ENCODE data around the gene DBF4B. TPM values are rescaled to one million over a fixed set of nuclear protein-coding genes. Genes with fewer than 3 reads are reported as not detected.

DBF4B gene
- total and polyA plus RNA-seq, 2 of the 13 experiments (the other 11 are each of a cell fraction or from before 2014, with no cell fraction given) = 11.7 to 13.2 TPM

DNA sequence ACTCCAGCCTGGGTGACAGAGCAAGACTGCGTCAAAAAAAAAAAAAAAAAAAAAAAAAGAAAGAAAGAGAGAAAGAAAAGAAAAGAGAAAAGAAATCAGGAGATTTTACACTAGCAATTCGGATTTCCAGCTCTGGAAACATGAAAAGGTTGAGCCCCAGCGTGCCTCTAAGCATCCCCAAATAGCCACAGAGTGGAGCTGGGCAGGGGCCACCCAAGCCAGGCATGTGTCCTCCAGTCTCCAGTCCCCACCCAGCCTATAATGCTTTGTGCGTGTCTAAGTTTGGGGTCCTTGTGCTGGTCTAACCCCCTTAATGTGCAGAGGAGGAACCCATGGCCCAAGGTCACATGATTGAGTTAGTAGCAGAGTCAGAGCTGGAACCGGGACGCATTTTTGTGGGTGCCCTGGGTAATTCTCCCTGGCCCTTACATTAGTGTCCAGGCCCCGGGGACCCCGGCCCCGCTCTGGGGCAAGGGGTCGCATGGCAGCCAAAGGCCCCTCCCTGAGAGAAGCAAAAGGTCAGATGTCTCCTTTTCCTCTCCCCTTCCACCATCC lies 70.3 kb downstream of the DBF4B start (continued):
- TF ChIP-seq, protein P1, sequence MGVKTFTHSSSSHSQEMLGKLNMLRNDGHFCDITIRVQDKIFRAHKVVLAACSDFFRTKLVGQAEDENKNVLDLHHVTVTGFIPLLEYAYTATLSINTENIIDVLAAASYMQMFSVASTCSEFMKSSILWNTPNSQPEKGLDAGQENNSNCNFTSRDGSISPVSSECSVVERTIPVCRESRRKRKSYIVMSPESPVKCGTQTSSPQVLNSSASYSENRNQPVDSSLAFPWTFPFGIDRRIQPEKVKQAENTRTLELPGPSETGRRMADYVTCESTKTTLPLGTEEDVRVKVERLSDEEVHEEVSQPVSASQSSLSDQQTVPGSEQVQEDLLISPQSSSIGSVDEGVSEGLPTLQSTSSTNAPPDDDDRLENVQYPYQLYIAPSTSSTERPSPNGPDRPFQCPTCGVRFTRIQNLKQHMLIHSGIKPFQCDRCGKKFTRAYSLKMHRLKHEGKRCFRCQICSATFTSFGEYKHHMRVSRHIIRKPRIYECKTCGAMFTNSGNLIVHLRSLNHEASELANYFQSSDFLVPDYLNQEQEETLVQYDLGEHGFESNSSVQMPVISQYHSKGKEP (CRISPR knock-in tag; IDR thresholded peaks at IDR 0.05) = no peak
- TF ChIP-seq ZNF260 (CRISPR knock-in tag; IDR thresholded peaks at IDR 0.05; ENCODE audit: borderline replicate concordance, low read depth) (0 out of 2 replicates have a peak, but pooled peaks have one; percentile 9), DNMT3B (CRISPR knock-in tag; conservative IDR thresholded peaks at IDR 0.05) (no peak), ZBTB20 (CRISPR knock-in tag; IDR thresholded peaks at IDR 0.05; ENCODE audit: borderline replicate concordance, low read depth) (no peak), NFYB (CRISPR knock-in tag; IDR thresholded peaks at IDR 0.05) (no peak), ZNF549 (CRISPR knock-in tag; IDR thresholded peaks at IDR 0.05) (no peak)

DNA sequence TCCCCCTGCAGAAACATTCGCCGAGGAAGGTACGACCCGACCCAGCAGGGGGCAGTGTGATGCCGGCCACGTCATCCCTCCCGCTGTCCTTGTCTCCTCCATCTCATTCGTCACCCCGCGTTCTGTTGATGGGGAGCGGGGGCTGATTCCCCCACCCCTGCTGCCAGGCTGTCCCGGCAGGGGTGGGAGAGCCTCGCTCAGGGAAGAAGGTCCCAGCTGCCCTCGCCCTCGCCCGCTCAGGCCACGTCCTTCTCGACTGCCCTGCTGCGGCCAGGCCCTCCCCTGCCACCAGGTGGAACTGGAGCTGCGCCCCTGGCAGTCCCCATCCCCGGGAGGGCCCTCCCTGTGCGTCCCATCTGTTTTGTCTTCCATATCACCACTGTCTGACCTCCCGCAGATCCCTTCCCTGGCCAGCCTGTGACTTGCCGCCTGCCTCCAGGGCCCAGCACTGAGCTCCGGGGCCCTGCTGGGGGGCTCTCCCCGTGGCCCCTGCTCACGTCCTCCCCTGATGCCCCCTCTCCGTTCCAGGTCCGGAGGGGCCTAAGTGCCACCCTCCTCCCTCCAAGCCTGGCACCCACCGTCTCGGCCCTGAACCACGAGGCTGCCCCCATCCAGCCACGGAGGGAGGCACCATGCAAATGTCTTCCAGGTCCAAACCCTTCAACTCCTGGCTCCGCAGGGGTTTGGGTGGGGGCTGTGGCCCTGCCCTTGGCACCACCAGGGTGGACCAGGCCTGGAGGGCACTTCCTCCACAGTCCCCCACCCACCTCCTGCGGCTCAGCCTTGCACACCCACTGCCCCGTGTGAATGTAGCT lies 71.0 kb downstream of the DBF4B start:
- Histone ChIP-seq H3K36me3 (replicated peaks in 1 of 2; ENCODE audit: control insufficient read depth in 1 of 2, insufficient read depth in 2 of 2, low read length in 2 of 2) (no peaks in the 10 kb centered on the region), H3K4me3 (replicated peaks in 1 of 3; ENCODE audit: insufficient read depth in 1 of 3, low read depth in 2 of 3, low read length in 3 of 3) (peak overlapping the region; percentile 50 to 81 (median 52); a peak in 5 of 6 replicates), H3K4me1 (ENCODE audit: insufficient read depth, low read length) (peaks cover 56% of the 10 kb centered on the region), H4K20me1 (ENCODE audit: insufficient read depth, low read length) (no peaks in the 10 kb centered on the region), H3K9me3 (ENCODE audit: low read length) (no peaks in the 10 kb centered on the region), H3K79me2 (ENCODE audit: insufficient read depth, low read length) (no peaks in the 10 kb centered on the region), H3K9ac (ENCODE audit: insufficient read depth, low read depth, low read length) (peak overlapping the region; percentile 31; the same call in 1 of the 2 replicates), H3K27me3 (ENCODE audit: control insufficient read depth in 1 of 2, insufficient read depth in 2 of 2, low read length in 2 of 2) (peaks cover 3 to 41% of the 10 kb centered on the region in 2 experiments; a peak in 3 of 5 replicates), H3K4me2 (ENCODE audit: low read depth, low read length) (peak overlapping the region; percentile 98), H3K27ac (ENCODE audit: extremely low read length, insufficient read depth, low read length) (no peak overlapping the region), H2AFZ (ENCODE audit: low read length) (no peak overlapping the region)
- peak; percentile 66 for DNase-seq (ENCODE audit: low spot score)
- 19% methylated on average over 30 of the region's 36 CpGs for WGBS (ENCODE audit: low lambda C conversion rate)
- no TSS peak for BruUV-seq (replicated peaks)
- peak; percentile 93 for FAIRE-seq
- in situ Hi-C loops (cut with HindIII; ENCODE audit: extremely low pct_ligation_motif_present, low pct_unique_long_range_greater_than_20kb) (loop anchor here (5.0 to 25.0 kb wide), 3 partner anchors 48 to 233 kb away; no protein-coding TSS in a partner anchor), intact Hi-C loops (cut with micrococcal nuclease; ENCODE audit: unreplicated experiment) (loop anchor here (1.0 to 5.0 kb wide), 2 partner anchors 86 to 243 kb away; no protein-coding TSS in a partner anchor)
- CTCF ChIA-PET (ENCODE audit: low intra/inter-chr PET ratio, low total read pairs) = interaction anchor here (1.1 to 3.7 kb wide), 3 partner anchors 52 to 99 kb away, joined by 4 to 45 read pairs (median 13); no protein-coding TSS in a partner anchor
- ATAC-seq = peak; percentile 37
- POLR2A ChIA-PET = interaction anchor here (0.7 kb wide), 1 partner anchor 46 kb away, joined by 4 read pairs; no protein-coding TSS in a partner anchor
- TF ChIP-seq WIZ (CRISPR knock-in tag; IDR thresholded peaks at IDR 0.05) (no peak), SOX5 (CRISPR knock-in tag; IDR thresholded peaks at IDR 0.05; ENCODE audit: borderline replicate concordance) (no peak), ZMAT3 (CRISPR knock-in tag; conservative IDR thresholded peaks at IDR 0.05) (no peak), HNRNPL (IDR thresholded peaks at IDR 0.05; ENCODE audit: low read depth, low read length) (no peak), SSRP1 (CRISPR knock-in tag; IDR thresholded peaks at IDR 0.05) (0 out of 2 replicates have a peak, but pooled peaks have one; percentile 26), HOXD1 (CRISPR knock-in tag; IDR thresholded peaks at IDR 0.05) (peak; percentile 48; the same call in 1 of the 2 replicates), SMAD1 (CRISPR knock-in tag; IDR thresholded peaks at IDR 0.05; ENCODE audit: borderline replicate concordance, low read depth) (no peak)
- TF ChIP-seq, protein P2, sequence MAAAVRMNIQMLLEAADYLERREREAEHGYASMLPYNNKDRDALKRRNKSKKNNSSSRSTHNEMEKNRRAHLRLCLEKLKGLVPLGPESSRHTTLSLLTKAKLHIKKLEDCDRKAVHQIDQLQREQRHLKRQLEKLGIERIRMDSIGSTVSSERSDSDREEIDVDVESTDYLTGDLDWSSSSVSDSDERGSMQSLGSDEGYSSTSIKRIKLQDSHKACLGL (CRISPR knock-in tag; IDR thresholded peaks at IDR 0.05) = peak; percentile 76; the same call in 1 of the 2 replicates
- TF ChIP-seq, protein P3, sequence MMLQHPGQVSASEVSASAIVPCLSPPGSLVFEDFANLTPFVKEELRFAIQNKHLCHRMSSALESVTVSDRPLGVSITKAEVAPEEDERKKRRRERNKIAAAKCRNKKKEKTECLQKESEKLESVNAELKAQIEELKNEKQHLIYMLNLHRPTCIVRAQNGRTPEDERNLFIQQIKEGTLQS (CRISPR knock-in tag; IDR thresholded peaks at IDR 0.05) = peak; percentile 87
- TF ChIP-seq, protein P4, sequence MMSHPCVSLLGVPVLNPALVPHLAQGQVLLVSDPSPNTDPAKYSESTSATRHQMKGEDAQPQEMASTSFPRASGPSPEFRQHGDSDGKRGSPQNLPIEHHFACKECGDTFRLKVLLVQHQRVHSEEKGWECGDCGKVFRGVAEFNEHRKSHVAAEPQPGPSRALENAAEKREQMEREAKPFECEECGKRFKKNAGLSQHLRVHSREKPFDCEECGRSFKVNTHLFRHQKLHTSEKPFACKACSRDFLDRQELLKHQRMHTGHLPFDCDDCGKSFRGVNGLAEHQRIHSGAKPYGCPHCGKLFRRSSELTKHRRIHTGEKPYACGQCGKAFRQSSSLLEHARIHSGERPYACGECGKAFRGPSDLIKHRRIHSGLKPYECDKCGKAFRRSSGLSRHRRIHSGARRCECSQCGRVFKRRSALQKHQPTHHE (CRISPR knock-in tag; IDR thresholded peaks at IDR 0.05; ENCODE audit: borderline replicate concordance) = 0 out of 2 replicates have a peak, but pooled peaks have one; percentile 31

Measured in HepG2 (cell line).